ENCODE data around the gene RIMS4.

DNA sequence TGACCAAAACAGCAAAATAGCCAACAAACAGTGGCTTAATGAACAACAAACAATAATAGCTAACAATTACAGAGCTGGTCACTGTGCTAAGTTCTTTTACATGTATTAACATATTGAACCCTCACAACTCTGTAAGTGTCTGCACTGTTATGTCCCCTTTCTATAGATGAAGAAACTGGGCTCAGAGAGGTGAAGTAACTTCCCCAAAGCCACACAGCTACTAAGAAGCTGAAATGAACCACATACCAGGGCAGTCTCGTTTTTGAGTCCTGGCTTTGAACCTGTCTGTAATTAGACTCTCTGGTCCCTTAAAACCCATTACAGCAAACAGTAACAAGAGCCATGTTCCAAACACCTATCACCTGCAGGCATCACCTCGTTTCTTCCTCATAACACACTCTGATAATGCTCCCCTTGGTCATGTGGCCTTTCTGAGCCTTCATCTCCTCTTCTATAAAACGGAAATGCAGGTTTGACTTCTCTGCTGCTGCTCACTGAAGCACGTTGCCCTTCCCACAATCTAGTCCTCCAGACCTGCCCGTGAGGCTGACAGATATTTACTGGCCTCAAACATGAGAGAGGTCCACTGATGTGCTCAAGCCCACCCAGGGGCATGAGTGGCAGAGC, 41.4 kb downstream of the RIMS4 start:
- TF ChIP-seq CTCF (IDR thresholded peaks at IDR 0.05) (no peak), POLR2A (IDR thresholded peaks at IDR 0.05) (no peak), POLR2AphosphoS5 (IDR thresholded peaks at IDR 0.05; ENCODE audit: insufficient read depth in 1 of 2, low read depth in 1 of 2) (no peak)
